NCI-H128 (cell line): ENCODE data around the gene AFG1L.

ENCODE experiments used
- DNase-seq: peaks from one replicate; lab custom pipeline; 2025; ENCODE audit not compliant: unreplicated experiment; lab: John Stamatoyannopoulos, UW

The AFG1L gene

DNA sequence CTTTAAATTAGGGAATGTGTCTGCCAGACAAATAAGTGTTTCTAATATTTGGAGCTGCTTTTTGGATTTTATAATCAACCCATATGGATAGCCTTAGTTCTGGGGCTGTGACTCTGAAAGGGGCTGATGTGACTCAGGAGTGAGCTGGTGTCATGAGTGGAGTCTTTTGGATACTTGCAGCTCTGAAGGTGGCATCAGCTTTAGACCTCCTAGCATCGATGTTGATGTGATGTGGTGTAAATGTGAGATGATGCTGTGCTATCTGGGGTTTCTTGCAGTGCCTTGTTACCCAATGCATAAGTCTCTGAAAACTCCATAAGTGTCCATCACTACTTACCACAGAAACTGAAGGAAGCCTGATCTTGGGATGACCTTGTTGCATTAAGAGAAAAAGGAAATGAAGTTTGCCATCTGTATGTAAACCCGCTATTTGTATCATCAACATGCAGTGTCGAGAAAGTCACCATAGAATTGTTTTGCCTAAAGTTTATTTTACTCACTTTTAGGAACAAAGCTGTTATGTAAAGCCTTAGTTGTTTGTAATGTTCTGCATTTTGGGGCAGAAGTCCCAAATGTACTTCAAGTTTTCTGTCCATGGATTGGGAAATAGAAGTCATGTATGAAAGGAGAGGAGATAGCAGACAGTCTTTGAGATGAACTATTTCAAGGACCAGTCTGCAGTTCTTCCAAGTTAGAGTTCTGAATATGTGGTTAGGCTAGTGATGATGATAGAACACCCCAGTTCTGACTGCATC is 273.9 kb downstream of the AFG1L start:
- no peak for DNase-seq

- no peak for DNase-seq
These were observed 275.7 kb downstream of the AFG1L start for GRCh38 chr6:108570517-108570916.

DNA sequence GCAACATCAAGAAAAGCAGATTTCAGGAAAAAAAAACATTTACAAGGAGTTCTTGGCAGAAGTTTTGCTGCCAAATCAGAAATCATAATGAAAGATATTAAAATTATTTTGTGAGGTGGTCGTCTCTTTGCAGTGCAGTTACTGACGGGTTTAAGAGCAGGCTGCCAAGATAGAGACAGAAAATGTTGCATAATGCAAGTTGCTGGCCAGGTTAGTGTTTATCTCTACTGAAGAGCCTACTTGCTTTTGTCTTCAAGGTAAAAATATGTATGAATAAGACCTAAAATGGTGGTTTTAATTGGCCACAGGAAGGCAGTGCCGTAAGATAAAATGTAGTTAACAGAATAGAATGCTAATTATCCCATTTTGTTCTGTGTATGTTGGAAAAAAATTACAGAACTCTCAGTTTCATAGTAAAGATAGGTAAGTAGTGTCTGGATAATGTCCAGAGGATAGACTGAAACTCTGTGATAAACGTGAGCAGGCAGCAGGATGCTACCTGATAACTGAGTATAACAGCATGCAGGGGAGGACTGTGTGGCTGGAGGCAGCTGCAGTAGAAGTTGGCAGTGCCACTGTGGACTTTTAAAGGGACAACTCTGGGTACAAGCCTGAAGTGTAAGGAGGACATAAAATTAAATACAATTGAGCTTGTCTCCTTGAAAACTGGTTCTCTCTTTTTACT is 279.7 kb downstream of the AFG1L start:
- DNase-seq = no peak
